PC-3 (cell line): ENCODE results near the gene KCNG2. TPM values are rescaled to one million over a fixed set of nuclear protein-coding genes. Genes with fewer than 3 reads are reported as not detected.

Experiments used
- ATAC-seq: fragments of 200-7000 bp; cut with Tn5 transposase; 2 replicates; pipeline ENCODE4 v1.9.1; 2020; ENCODE audit warnings: mild to moderate bottlenecking, moderate library complexity
- BruUV-seq: library from RNA; stranded (reverse); fragments of 400-500 nt; replicated peaks from 2 replicates; lab custom pipeline; 2021; lab: Mats Ljungman, UMichigan
- CTCF ChIA-PET: fragments of 300-600 bp; sonication (Branson Sonifier 250); formaldehyde crosslinking; loops from one replicate; lab custom pipeline; 2022; ENCODE audit warnings: antibody characterized with exemption; lab: Charles Lee
- POLR2A ChIA-PET: fragments of 300-600 bp; sonication (Branson Sonifier 250); formaldehyde crosslinking; loops from one replicate; lab custom pipeline; 2022; ENCODE audit warnings: antibody characterized with exemption; ENCODE audit not compliant: unreplicated experiment; lab: Charles Lee
- DNase-seq: peaks from one replicate; pipeline ENCODE4 v3.0.0-alpha.2; 2015
- H2AFZ ChIP-seq: fragments of 300-600 bp; sonication (generic); 2 replicates; pipeline ENCODE4 v1.6.0; 2016; ENCODE audit warnings: antibody characterized with exemption, low read length
- H3F3A ChIP-seq: fragments of 300-600 bp; sonication (generic); one replicate; pipeline ENCODE4 v1.6.0; 2017; ENCODE audit warnings: antibody characterized with exemption, low read length, control low read depth, mild to moderate bottlenecking; ENCODE audit not compliant: unreplicated experiment
- H3K27ac ChIP-seq: fragments of 300-600 bp; sonication (generic); 2 replicates; pipeline ENCODE4 v1.5.1; 2016; ENCODE audit warnings: mild to moderate bottlenecking, low read length
- H3K27me3 ChIP-seq: fragments of 300-600 bp; sonication (generic); 2 replicates; pipeline ENCODE4 v1.6.1; 2016; ENCODE audit warnings: low read length, mixed read lengths
- H3K36me3 ChIP-seq: fragments of 300-600 bp; sonication (generic); 2 replicates; pipeline ENCODE4 v1.6.1; 2016; ENCODE audit warnings: low read depth, mixed run types, low read length, mixed read lengths
- H3K4me1 ChIP-seq: fragments of 300-600 bp; sonication (generic); 2 replicates; pipeline ENCODE4 v1.5.1; 2016; ENCODE audit warnings: low read length; ENCODE audit not compliant: insufficient read depth
- H3K4me2 ChIP-seq: fragments of 300-600 bp; sonication (generic); 2 replicates; pipeline ENCODE4 v1.6.0; 2016; ENCODE audit warnings: low read length
- H3K4me3 ChIP-seq: fragments of 300-600 bp; sonication (generic); 2 replicates; pipeline ENCODE4 v1.5.1; 2016; ENCODE audit warnings: mild to moderate bottlenecking, low read length, mixed read lengths
- H3K79me2 ChIP-seq: fragments of 300-600 bp; sonication (generic); 2 replicates; pipeline ENCODE4 v1.6.1; 2017; ENCODE audit warnings: low read length, mixed read lengths
- H3K9ac ChIP-seq: fragments of 300-600 bp; sonication (generic); 2 replicates; pipeline ENCODE4 v1.6.0; 2016; ENCODE audit warnings: mild to moderate bottlenecking, low read length
- H3K9me2 ChIP-seq: fragments of 300-600 bp; sonication (generic); replicated peaks from 2 replicates; pipeline ENCODE4 v1.6.1; 2016; ENCODE audit warnings: mixed run types, low read length, mixed read lengths
- H3K9me3 ChIP-seq: fragments of 300-600 bp; sonication (generic); 2 replicates; pipeline ENCODE4 v1.6.1; 2016; ENCODE audit warnings: low read length, mixed read lengths
- H4K20me1 ChIP-seq: fragments of 300-600 bp; sonication (generic); 2 replicates; pipeline ENCODE4 v1.6.1; 2016; ENCODE audit warnings: low read length, mixed read lengths
- EZH2 ChIP-seq: fragments of 300-600 bp; sonication (generic); IDR thresholded peaks from one replicate; pipeline ENCODE4 v1.6.1; 2017; ENCODE audit warnings: antibody characterized with exemption, mild to moderate bottlenecking, low read length; ENCODE audit not compliant: unreplicated experiment
- EZH2phosphoT487 ChIP-seq: fragments of 300-600 bp; sonication (generic); IDR thresholded peaks from 2 replicates; pipeline ENCODE4 v1.6.1; 2018; ENCODE audit warnings: mild to moderate bottlenecking, antibody characterized with exemption, low read length, borderline replicate concordance
- intact Hi-C: fragments of 100-400 bp; cut with micrococcal nuclease; formaldehyde crosslinking; loops from 2 replicates; pipeline ENCODE4 v1.9.0; 2023
- total RNA-seq: library from RNA; depleted of rRNA; stranded (reverse); fragments of >200 nt; gene quantifications from 2 replicates; pipeline ENCODE4 v1.2.3, GENCODE V29; 2014
- TF ChIP-seq, protein P1 (sequence below): fragments of 300-600 bp; sonication (generic); conservative IDR thresholded peaks from 2 replicates; pipeline ENCODE4 v1.5.1; 2017; ENCODE audit warnings: antibody characterized with exemption, low read depth, mild to moderate bottlenecking, low read length

Gene KCNG2
- total RNA-seq, 1 experiment from 2014 or later: not detected

DNA sequence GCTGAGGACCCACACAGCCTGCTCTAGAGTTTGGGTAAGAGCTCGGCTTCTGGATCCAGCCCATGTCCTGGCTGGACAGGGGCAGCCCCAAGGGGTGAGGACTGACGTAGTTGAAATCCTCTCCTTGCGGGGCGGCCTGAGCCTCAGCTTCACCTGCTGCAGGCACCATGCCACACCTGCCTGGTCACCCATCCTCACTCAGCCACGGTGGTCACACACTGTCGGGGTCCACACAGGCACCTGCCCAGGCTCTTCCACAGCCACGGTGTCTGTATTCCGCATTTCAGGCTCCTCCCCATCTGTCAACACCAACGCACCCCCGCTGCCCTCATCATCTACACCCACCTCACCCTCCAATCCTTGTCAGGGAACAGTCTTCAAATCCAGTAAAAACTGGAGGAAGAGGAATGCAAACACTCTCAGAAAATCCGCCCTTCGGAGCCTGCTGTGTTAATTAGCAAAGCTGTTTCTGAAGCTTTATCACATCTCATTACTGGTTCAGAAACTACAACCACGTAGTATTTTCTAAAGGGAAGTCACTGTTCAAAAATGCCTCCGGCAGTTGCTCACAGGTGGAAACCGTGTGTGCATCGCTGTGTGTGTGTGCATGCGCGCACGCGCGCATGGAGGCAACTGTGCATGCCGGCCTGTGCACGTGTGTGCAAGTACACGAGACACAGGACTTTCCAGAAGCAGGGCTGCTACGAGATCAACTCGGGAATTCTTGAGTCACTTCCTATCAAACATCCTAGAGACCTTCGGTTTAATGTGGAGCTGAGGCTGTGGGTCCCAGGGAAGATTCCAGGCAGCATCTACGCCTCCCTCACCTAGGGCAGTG lies 115.5 kb downstream of the KCNG2 start:
- Histone ChIP-seq H3K9ac (no peak overlapping the region), H2AFZ (no peak overlapping the region), H3K4me3 (no peak overlapping the region), H3K4me2 (no peak overlapping the region), H3K27me3 (no peaks in the 10 kb centered on the region), H3K27ac (no peak overlapping the region), H3K9me3 (no peaks in the 10 kb centered on the region), H3K36me3 (no peaks in the 10 kb centered on the region; the same call in none of the 2 replicates), H3K9me2 (no peaks in the 10 kb centered on the region), H3K79me2 (no peaks in the 10 kb centered on the region), H3K4me1 (no peaks in the 10 kb centered on the region), H3F3A (no peaks in the 10 kb centered on the region), H4K20me1 (no peaks in the 10 kb centered on the region)
- POLR2A ChIA-PET: no interaction called here
- intact Hi-C loops: no loop called here
- BruUV-seq: no TSS peak
- CTCF ChIA-PET: no interaction called here
- DNase-seq (no peak), ATAC-seq (no peak)
- TF ChIP-seq EZH2 (no peak), EZH2phosphoT487 (no peak)
- TF ChIP-seq, protein P1, sequence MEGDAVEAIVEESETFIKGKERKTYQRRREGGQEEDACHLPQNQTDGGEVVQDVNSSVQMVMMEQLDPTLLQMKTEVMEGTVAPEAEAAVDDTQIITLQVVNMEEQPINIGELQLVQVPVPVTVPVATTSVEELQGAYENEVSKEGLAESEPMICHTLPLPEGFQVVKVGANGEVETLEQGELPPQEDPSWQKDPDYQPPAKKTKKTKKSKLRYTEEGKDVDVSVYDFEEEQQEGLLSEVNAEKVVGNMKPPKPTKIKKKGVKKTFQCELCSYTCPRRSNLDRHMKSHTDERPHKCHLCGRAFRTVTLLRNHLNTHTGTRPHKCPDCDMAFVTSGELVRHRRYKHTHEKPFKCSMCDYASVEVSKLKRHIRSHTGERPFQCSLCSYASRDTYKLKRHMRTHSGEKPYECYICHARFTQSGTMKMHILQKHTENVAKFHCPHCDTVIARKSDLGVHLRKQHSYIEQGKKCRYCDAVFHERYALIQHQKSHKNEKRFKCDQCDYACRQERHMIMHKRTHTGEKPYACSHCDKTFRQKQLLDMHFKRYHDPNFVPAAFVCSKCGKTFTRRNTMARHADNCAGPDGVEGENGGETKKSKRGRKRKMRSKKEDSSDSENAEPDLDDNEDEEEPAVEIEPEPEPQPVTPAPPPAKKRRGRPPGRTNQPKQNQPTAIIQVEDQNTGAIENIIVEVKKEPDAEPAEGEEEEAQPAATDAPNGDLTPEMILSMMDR: no peak

DNA sequence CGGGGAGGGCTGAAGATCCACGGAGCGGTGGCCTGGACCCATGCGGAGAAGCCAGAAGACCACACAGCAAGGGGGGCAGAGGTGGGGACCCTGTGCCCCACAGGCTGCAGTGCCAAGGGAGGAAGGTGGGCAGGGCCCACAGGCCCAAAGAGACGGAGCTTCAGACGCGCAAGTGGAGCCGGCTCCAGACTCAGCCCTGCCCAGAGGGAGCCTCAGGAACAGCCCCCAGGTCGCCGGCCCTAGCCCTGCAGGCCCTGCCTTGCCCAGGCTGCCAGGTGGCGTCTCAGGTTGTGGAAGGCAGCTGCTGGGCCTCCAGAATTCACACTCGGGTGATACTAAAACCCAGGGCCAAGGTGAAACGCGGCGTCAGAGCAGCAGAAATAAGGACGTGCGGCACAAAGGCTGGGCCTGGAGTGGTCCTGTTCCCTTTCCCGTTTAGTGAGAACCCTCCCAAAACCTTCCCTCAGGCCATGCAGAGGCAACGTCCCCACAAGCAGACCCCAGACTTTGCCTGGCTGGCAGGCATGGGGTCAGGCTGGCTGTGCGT lies 116.9 kb downstream of the KCNG2 start:
- Histone ChIP-seq H3K79me2 (no peaks in the 10 kb centered on the region), H4K20me1 (no peaks in the 10 kb centered on the region), H3K9me3 (no peaks in the 10 kb centered on the region), H3K27me3 (no peaks in the 10 kb centered on the region), H3K36me3 (peaks cover 6% of the 10 kb centered on the region), H2AFZ (no peak overlapping the region), H3K27ac (no peak overlapping the region), H3K4me1 (no peaks in the 10 kb centered on the region), H3K9me2 (no peaks in the 10 kb centered on the region), H3F3A (no peaks in the 10 kb centered on the region), H3K9ac (no peak overlapping the region), H3K4me3 (no peak overlapping the region), H3K4me2 (no peak overlapping the region)
- intact Hi-C loops: no loop called here
- ChIA-PET POLR2A (no interaction called here), CTCF (no interaction called here)
- no TSS peak for BruUV-seq
- no peak for ATAC-seq
- DNase-seq: no peak
- TF ChIP-seq, protein P1: no peak
- no peak for TF ChIP-seq EZH2phosphoT487
- no peak for TF ChIP-seq EZH2
